Neural crest cell (in vitro differentiated cells): Measurements from ENCODE around the gene ZXDC. TPM values are rescaled to one million over a fixed set of nuclear protein-coding genes. Genes with fewer than 3 reads are reported as not detected.
A peak's percentile ranks its signal among the peaks of the same experiment; 100 is the strongest.

Source experiments
- DNase-seq: peaks from one replicate; pipeline ENCODE4 v3.0.0; 2021; ENCODE audit warnings: low read depth, mixed read lengths, low spot score
- H3K27ac Mint-ChIP-seq: one replicate; pipeline ENCODE4 v1.8.0; 2021; ENCODE audit warnings: mild to moderate bottlenecking, mixed read lengths; ENCODE audit not compliant: unreplicated experiment
- H3K27me3 Mint-ChIP-seq: 2 replicates; pipeline ENCODE4 v1.8.0; 2021; ENCODE audit warnings: low read depth, mild to moderate bottlenecking, mixed read lengths
- H3K36me3 Mint-ChIP-seq: 2 replicates; pipeline ENCODE4 v1.8.0; 2021; ENCODE audit warnings: low read depth, mild to moderate bottlenecking, mixed read lengths
- H3K4me1 Mint-ChIP-seq: 2 replicates; pipeline ENCODE4 v1.8.0; 2021; ENCODE audit warnings: mixed read lengths
- H3K4me3 Mint-ChIP-seq: one replicate; pipeline ENCODE4 v1.8.0; 2021; ENCODE audit warnings: mild to moderate bottlenecking, mixed read lengths
- H3K9me3 Mint-ChIP-seq: 2 replicates; pipeline ENCODE4 v1.8.0; 2021; ENCODE audit warnings: mixed read lengths
- CTCF ChIP-seq: fragments of 200-600 bp; sonication (generic); conservative IDR thresholded peaks from 2 replicates; pipeline ENCODE4 v1.5.0; 2021; ENCODE audit warnings: antibody characterized with exemption, mild to moderate bottlenecking
- total RNA-seq: library from RNA; stranded (reverse); gene quantifications from 2 replicates; pipeline ENCODE4 v1.2.1, GENCODE V29; 2021

ZXDC gene
- total RNA-seq, 1 donor from 2014 or later: 34.3 TPM

- DNase-seq: no peak
- Mint-ChIP-seq H3K27me3 (no peaks in the 10 kb centered on the region), H3K36me3 (no peaks in the 10 kb centered on the region), H3K27ac (peak overlapping the region; percentile 50), H3K9me3 (no peaks in the 10 kb centered on the region), H3K4me3 (no peak overlapping the region), H3K4me1 (peaks cover 5% of the 10 kb centered on the region)
- TF ChIP-seq CTCF: no peak
Observed at GRCh38 chr3:126442856-126443242, 32.8 kb downstream of the ZXDC start.

DNA sequence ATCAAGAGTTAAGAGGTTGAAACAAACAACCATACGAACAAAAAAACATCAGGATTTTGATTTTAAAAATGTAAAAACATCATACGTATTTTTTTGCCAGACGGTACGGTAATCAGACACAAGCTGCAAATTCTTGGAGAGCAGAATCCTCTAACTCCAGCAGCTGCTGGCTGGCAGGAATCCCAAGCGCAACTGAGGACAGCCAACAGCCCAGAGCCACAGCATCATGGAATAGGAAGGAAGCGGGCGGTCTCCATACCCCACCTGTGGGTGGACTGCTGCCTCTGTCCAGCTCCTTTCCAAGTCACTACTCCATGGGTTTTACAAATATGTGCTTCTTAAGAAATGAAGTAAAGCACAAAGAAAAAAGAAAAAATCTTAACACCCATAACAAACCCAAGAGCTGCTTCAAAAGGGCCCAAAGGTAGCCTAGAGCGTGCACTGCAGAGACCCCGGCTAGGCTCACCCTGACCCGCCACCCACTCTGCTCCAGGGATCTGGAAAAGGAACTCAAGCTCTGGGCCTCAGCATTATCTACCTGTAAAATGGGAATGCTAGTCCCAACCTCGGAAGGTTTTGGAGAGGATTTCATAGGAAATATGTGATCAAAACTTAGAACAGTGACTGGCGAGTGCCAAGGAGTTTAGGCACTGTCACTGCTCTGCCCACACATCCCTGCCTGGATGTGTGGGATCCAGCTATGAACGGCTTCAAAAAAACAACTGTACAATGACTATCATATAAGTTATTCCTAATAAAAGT lies 33.4 kb downstream of the ZXDC start:
- Mint-ChIP-seq H3K27me3 (no peaks in the 10 kb centered on the region), H3K4me1 (peaks cover 5% of the 10 kb centered on the region), H3K36me3 (no peaks in the 10 kb centered on the region), H3K9me3 (no peaks in the 10 kb centered on the region), H3K4me3 (no peak overlapping the region), H3K27ac (no peak overlapping the region)
- no peak for TF ChIP-seq CTCF
- no peak for DNase-seq

GRCh38 chr3:126441256-126441880 lies 34.3 kb downstream of the ZXDC start:
- no peaks in the 10 kb centered on the region for H3K36me3 Mint-ChIP-seq
- H3K27me3 Mint-ChIP-seq: no peaks in the 10 kb centered on the region
- H3K9me3 Mint-ChIP-seq: no peaks in the 10 kb centered on the region
- H3K4me3 Mint-ChIP-seq: no peak overlapping the region
- peaks cover 5% of the 10 kb centered on the region for H3K4me1 Mint-ChIP-seq
- DNase-seq: no peak
- TF ChIP-seq CTCF: no peak
- H3K27ac Mint-ChIP-seq: no peak overlapping the region

- Mint-ChIP-seq H3K4me3 (no peak overlapping the region), H3K27me3 (no peaks in the 10 kb centered on the region), H3K9me3 (no peaks in the 10 kb centered on the region), H3K36me3 (no peaks in the 10 kb centered on the region), H3K4me1 (peaks cover 5% of the 10 kb centered on the region), H3K27ac (no peak overlapping the region)
- TF ChIP-seq CTCF: no peak
- no peak for DNase-seq
Observed at GRCh38 chr3:126440709-126440995, 35.0 kb downstream of the ZXDC start.

- Mint-ChIP-seq H3K4me3 (no peak overlapping the region), H3K4me1 (peaks cover 5% of the 10 kb centered on the region), H3K27ac (no peak overlapping the region), H3K9me3 (no peaks in the 10 kb centered on the region), H3K36me3 (no peaks in the 10 kb centered on the region), H3K27me3 (no peaks in the 10 kb centered on the region)
- DNase-seq: no peak
- TF ChIP-seq CTCF: no peak
Observed at GRCh38 chr3:126439968-126440708, 35.6 kb downstream of the ZXDC start.
